DOHH2 (cell line): ENCODE data around the gene RRP15.

ENCODE experiments used
- EZH2phosphoT487 ChIP-seq: fragments of 200-600 bp; sonication (generic); IDR thresholded peaks from 2 replicates; pipeline ENCODE4 v1.6.1; 2017; ENCODE audit warnings: borderline replicate concordance, mild to moderate bottlenecking, antibody characterized with exemption, low read length, moderate library complexity, mixed read lengths
- TF ChIP-seq, protein P1 (sequence below): fragments of 200-600 bp; sonication (generic); IDR thresholded peaks from one replicate; pipeline ENCODE4 v1.5.1; 2014; ENCODE audit warnings: antibody characterized with exemption, mild to moderate bottlenecking, low read depth, low read length; ENCODE audit not compliant: poor library complexity, severe bottlenecking

DNA sequence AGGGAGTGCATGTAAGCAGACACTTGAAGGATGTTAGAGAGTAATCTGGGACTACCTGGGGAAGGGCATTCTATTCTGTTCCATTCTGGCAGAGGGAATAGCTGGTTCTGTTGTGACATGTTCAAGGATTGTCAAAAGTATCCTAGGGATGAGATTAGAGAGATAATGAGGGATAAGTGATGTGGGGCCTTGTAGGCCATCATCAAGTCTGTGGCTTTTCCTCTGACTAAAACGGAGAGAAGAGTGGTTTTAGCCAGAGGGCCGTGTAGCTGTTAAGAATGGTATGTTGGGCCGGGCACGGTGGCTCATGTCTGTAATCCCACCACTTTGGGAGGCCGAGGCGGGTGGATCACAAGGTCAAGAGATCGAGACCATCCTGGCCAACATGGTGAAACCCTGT lies 83.6 kb downstream of the RRP15 start:
- TF ChIP-seq, protein P1, sequence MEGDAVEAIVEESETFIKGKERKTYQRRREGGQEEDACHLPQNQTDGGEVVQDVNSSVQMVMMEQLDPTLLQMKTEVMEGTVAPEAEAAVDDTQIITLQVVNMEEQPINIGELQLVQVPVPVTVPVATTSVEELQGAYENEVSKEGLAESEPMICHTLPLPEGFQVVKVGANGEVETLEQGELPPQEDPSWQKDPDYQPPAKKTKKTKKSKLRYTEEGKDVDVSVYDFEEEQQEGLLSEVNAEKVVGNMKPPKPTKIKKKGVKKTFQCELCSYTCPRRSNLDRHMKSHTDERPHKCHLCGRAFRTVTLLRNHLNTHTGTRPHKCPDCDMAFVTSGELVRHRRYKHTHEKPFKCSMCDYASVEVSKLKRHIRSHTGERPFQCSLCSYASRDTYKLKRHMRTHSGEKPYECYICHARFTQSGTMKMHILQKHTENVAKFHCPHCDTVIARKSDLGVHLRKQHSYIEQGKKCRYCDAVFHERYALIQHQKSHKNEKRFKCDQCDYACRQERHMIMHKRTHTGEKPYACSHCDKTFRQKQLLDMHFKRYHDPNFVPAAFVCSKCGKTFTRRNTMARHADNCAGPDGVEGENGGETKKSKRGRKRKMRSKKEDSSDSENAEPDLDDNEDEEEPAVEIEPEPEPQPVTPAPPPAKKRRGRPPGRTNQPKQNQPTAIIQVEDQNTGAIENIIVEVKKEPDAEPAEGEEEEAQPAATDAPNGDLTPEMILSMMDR, result no peak
- TF ChIP-seq EZH2phosphoT487, result no peak
